Islet of Langerhans (tissue), 1 donor: ENCODE measurements around the gene SERTM2.

Experiments
- FAIRE-seq: peaks from one replicate; lab custom pipeline; 2011; peaks lifted over from hg19 to GRCh38; lab: Jason Lieb, UNC

SERTM2 gene

DNA sequence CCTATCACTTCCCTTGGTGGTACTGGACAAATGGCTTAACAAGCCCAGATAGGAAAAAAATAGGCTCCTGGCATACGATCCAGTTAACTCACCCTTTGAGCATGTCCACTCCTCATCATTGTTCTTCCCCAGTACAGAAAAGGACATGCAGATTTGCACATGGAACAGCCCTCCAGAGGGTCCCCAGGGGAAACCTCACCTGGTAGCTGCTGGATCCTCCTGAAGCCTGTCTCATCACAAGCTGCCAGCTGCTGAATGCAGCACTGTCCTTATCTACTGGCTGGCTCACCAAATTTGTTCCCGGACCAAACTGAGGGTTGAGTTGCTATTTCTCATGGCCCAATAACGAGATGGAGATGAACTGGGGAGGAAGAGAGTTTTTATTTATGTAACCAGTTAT is 49.4 kb downstream of the SERTM2 start:
- no peak for FAIRE-seq

DNA sequence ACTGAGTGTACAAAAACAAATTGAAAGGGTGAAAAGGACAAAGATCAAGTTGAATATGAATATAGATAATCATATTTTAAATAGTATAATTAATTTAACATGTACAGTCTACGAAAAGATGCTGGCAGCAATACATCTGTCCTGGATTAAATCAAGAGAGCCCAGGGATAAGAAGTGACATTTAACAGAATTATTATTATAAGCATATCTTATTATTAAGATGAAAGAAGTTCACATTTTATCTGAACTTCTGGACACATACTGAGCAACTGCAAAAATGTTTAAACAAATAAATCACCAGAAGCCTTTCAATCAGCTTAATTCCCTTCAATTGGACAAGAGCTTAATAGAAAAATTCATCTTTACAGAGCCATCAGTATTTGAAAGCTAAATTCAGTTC is 50.4 kb downstream of the SERTM2 start:
- FAIRE-seq, result no peak

DNA sequence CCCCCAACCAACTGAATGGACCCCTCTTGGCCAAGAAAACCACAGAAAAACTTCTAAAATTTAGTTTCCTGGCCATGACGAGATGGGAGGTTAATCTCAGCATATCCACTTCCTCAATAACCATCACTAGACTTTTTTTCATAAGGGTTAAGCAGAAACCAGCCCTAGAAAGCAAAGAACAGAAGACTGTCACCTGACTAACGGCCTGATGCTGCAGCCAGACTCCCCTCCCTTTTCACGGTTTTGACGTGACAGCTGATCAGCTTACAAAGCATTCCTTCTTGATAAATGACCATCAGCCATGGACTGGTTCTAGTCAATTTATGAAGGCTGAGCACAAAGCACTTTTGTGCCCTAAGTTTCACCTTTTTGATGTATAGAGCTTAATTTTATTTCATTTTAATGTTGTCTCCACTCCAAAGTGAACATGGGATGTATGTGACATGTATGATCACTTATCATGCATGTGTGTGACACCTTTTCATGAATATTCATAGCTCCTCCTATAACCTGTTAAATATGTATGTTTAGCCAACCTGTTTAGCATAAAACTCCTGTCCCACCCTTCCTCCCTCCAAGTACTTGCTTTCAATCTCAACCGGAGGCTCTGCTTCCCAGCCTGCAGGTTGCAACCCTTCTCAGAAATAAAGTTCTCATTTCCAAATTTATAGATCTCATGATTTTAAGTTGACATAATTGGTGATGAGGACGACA is 56.3 kb downstream of the SERTM2 start:
- no peak for FAIRE-seq

DNA sequence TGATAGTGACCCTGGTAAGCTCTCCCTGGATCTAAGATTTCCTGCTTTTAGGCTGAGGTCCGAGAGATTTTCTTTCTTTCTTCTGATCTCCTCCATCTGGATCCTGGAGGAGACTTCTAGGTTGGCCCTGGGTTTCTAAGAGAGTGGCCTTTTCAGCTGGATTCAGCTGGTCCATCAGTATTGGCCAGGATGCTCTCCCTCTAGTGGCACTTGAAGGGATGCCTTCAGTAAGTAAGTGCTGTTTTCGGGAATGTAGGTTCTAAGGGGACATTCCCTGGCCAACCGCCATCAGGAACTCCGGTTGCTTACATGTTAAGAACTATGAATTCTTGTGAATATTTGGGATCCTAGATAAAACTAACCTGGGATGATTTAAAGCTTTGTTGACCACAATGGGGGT is 56.9 kb downstream of the SERTM2 start:
- no peak for FAIRE-seq

DNA sequence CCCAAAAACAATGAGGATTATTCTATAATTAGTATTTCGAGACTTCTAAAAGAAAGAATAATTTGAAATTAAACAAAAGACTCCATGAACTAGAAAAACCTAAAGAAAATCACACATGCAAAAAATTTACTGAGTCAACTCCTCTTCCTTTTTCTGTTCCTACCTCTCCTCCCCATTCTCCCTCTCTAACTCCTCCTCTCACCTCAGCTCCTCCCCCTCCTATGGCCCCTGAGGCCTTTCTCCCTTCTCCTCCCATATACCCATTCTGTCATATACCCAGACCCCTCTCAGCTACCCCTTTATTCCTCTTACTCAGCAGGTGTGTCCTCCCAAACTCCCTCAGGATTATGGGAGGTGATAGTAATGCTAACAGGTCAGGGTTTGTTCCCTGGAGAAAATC is 57.4 kb downstream of the SERTM2 start:
- no peak for FAIRE-seq
